H9 (cell line): ENCODE measurements around the gene RPL26. TPM values are rescaled to one million over a fixed set of nuclear protein-coding genes. Genes with fewer than 3 reads are reported as not detected.

Experiments used
- DNase-seq: peaks from one replicate; pipeline ENCODE4 v3.0.0-alpha.2; 2017
- H2AFZ ChIP-seq: one replicate; pipeline ENCODE4 v1.6.1; 2013; ENCODE audit warnings: mild to moderate bottlenecking, low read length, control low read depth, moderate library complexity
- H2AK5ac ChIP-seq: 2 replicates; pipeline ENCODE4 v1.6.1; 2013; ENCODE audit warnings: low read length, control low read depth, mixed read lengths; ENCODE audit not compliant: insufficient read length
- H2BK120ac ChIP-seq: one replicate; pipeline ENCODE4 v1.6.1; 2013; ENCODE audit warnings: low read depth, mild to moderate bottlenecking, low read length, control low read depth, inconsistent platforms; ENCODE audit not compliant: poor library complexity, severe bottlenecking
- H2BK12ac ChIP-seq: 2 replicates; pipeline ENCODE4 v1.6.1; 2013; ENCODE audit warnings: low read length, control low read depth, mixed read lengths, low read depth; ENCODE audit not compliant: insufficient read length
- H2BK15ac ChIP-seq: 2 replicates; pipeline ENCODE4 v1.6.1; 2013; ENCODE audit warnings: low read depth, low read length, control low read depth
- H2BK20ac ChIP-seq: one replicate; pipeline ENCODE4 v1.6.1; 2013; ENCODE audit warnings: low read depth, mild to moderate bottlenecking, low read length, control low read depth, inconsistent platforms; ENCODE audit not compliant: poor library complexity, severe bottlenecking
- H2BK5ac ChIP-seq: 2 replicates; pipeline ENCODE4 v1.6.1; 2013; ENCODE audit warnings: low read length, control low read depth, mixed read lengths; ENCODE audit not compliant: insufficient read length
- H3K14ac ChIP-seq: 2 replicates; pipeline ENCODE4 v1.6.1; 2013; ENCODE audit warnings: low read length, control low read depth; ENCODE audit not compliant: insufficient read depth
- H3K18ac ChIP-seq: 2 replicates; pipeline ENCODE4 v1.6.1; 2013; ENCODE audit warnings: low read depth, mild to moderate bottlenecking, mixed read lengths, low read length, control low read depth; ENCODE audit not compliant: insufficient read length
- H3K23ac ChIP-seq: 2 replicates; pipeline ENCODE4 v1.6.1; 2013; ENCODE audit warnings: low read length, control low read depth, mixed read lengths, low read depth; ENCODE audit not compliant: insufficient read length
- H3K23me2 ChIP-seq: 2 replicates; pipeline ENCODE4 v1.6.1; 2013; ENCODE audit warnings: low read depth, mild to moderate bottlenecking, mixed read lengths, low read length, control low read depth; ENCODE audit not compliant: insufficient read length, poor library complexity, severe bottlenecking
- H3K27ac ChIP-seq: 2 replicates; pipeline ENCODE4 v1.5.1; 2013; ENCODE audit warnings: low read length, control low read depth, mixed read lengths, low read depth; ENCODE audit not compliant: insufficient read length
- H3K27me3 ChIP-seq: 2 replicates; pipeline ENCODE4 v1.6.1; 2013; ENCODE audit warnings: low read length, control low read depth, inconsistent platforms; ENCODE audit not compliant: insufficient read depth
- H3K4ac ChIP-seq: 2 replicates; pipeline ENCODE4 v1.6.1; 2013; ENCODE audit warnings: low read depth, mild to moderate bottlenecking, control low read depth, inconsistent platforms, low read length, moderate library complexity
- H3K4me1 ChIP-seq: 2 replicates; pipeline ENCODE4 v1.6.1; 2013; ENCODE audit warnings: low read length, control low read depth, inconsistent platforms; ENCODE audit not compliant: insufficient read depth
- H3K4me2 ChIP-seq: 2 replicates; pipeline ENCODE4 v1.6.1; 2013; ENCODE audit warnings: low read length, control low read depth, mixed read lengths; ENCODE audit not compliant: insufficient read length, insufficient read depth
- H3K56ac ChIP-seq: 2 replicates; pipeline ENCODE4 v1.6.1; 2013; ENCODE audit warnings: low read depth, mild to moderate bottlenecking, mixed read lengths, low read length, control low read depth; ENCODE audit not compliant: insufficient read length
- H3K79me1 ChIP-seq: 2 replicates; pipeline ENCODE4 v1.6.1; 2013; ENCODE audit warnings: low read depth, mild to moderate bottlenecking, moderate library complexity, low read length, control low read depth, inconsistent platforms; ENCODE audit not compliant: insufficient read depth, poor library complexity, severe bottlenecking
- H3K79me2 ChIP-seq: 2 replicates; pipeline ENCODE4 v1.6.1; 2013; ENCODE audit warnings: low read length, control low read depth, inconsistent platforms; ENCODE audit not compliant: insufficient read depth
- H3K9ac ChIP-seq: 2 replicates; pipeline ENCODE4 v1.6.1; 2013; ENCODE audit warnings: low read length, control low read depth, mixed read lengths; ENCODE audit not compliant: insufficient read length; ENCODE audit errors: extremely low read depth
- H3K9me3 ChIP-seq: one replicate; pipeline ENCODE4 v1.6.1; 2013; ENCODE audit warnings: low read depth, low read length, inconsistent platforms; ENCODE audit not compliant: control insufficient read depth
- H3T11ph ChIP-seq: one replicate; pipeline ENCODE4 v1.6.1; 2013; ENCODE audit warnings: mild to moderate bottlenecking, low read length, control low read depth, inconsistent platforms
- H4K20me1 ChIP-seq: one replicate; pipeline ENCODE4 v1.6.1; 2013; ENCODE audit not compliant: control insufficient read depth, insufficient read length, insufficient read depth
- H4K5ac ChIP-seq: 2 replicates; pipeline ENCODE4 v1.6.1; 2013; ENCODE audit warnings: low read depth, mild to moderate bottlenecking, mixed read lengths, low read length, control low read depth; ENCODE audit not compliant: insufficient read length
- H4K8ac ChIP-seq: replicated peaks from 2 replicates; pipeline ENCODE4 v1.6.1; 2013; ENCODE audit warnings: low read length, control low read depth, mixed read lengths, low read depth; ENCODE audit not compliant: insufficient read length
- H4K91ac ChIP-seq: 2 replicates; pipeline ENCODE4 v1.6.1; 2013; ENCODE audit warnings: low read depth, mild to moderate bottlenecking, moderate library complexity, mixed read lengths, low read length, control low read depth; ENCODE audit not compliant: insufficient read length
- H3K27ac Mint-ChIP-seq, 3 experiments: 2 replicates in 2 of 3; 3 replicates in 1 of 3; pipeline ENCODE4 v1.8.0; 2020 to 2021; ENCODE audit warnings: mixed read lengths in 3 of 3, mild to moderate bottlenecking in 1 of 3, moderate library complexity in 1 of 3
- H3K27me3 Mint-ChIP-seq: 2 replicates; pipeline ENCODE4 v1.8.0; 2021; ENCODE audit warnings: low read depth, mild to moderate bottlenecking, moderate library complexity, mixed read lengths
- H3K36me3 Mint-ChIP-seq, 3 experiments: 2 replicates in 2 of 3; 3 replicates in 1 of 3; pipeline ENCODE4 v1.8.0; 2020 to 2021; ENCODE audit warnings: low read depth in 3 of 3, mixed read lengths in 3 of 3; ENCODE audit not compliant: insufficient read depth in 1 of 3
- H3K4me1 Mint-ChIP-seq, 2 experiments: 2 replicates each; pipeline ENCODE4 v1.8.0; 2020; ENCODE audit warnings: mixed read lengths in 2 of 2
- H3K4me3 Mint-ChIP-seq, 2 experiments: 2 replicates in 1 of 2; 3 replicates in 1 of 2; pipeline ENCODE4 v1.8.0; 2020 to 2021; ENCODE audit warnings: mild to moderate bottlenecking in 2 of 2, mixed read lengths in 2 of 2, moderate library complexity in 1 of 2
- H3K9me3 Mint-ChIP-seq, 2 experiments: 2 replicates in 1 of 2; 3 replicates in 1 of 2; pipeline ENCODE4 v1.8.0; 2020; ENCODE audit warnings: mild to moderate bottlenecking in 2 of 2, mixed read lengths in 2 of 2, moderate library complexity in 1 of 2
- WGBS: extraction: QIAGEN DNeasy Blood & Tissue Kit; methylation state at CpG from one replicate; pipeline ENCODE4 v1.1.7; 2013; ENCODE audit warnings: missing lambda C conversion rate, low lambda C conversion rate, mixed read lengths; ENCODE audit not compliant: insufficient read length; ENCODE audit errors: extremely low coverage; 5-methylcytosine and 5-hydroxymethylcytosine counted together
- total RNA-seq: library from RNA; stranded (reverse); gene quantifications from 2 replicates; pipeline ENCODE4 v1.2.1, GENCODE V29; 2021
- TF ChIP-seq, protein P1 (sequence below): fragments of 200-600 bp; sonication (generic); conservative IDR thresholded peaks from 3 replicates; pipeline ENCODE4 v1.8.0; 2021; ENCODE audit warnings: antibody characterized with exemption, mild to moderate bottlenecking

The RPL26 gene
- total RNA-seq, 1 experiment from 2014 or later, result 2,434 TPM

DNA sequence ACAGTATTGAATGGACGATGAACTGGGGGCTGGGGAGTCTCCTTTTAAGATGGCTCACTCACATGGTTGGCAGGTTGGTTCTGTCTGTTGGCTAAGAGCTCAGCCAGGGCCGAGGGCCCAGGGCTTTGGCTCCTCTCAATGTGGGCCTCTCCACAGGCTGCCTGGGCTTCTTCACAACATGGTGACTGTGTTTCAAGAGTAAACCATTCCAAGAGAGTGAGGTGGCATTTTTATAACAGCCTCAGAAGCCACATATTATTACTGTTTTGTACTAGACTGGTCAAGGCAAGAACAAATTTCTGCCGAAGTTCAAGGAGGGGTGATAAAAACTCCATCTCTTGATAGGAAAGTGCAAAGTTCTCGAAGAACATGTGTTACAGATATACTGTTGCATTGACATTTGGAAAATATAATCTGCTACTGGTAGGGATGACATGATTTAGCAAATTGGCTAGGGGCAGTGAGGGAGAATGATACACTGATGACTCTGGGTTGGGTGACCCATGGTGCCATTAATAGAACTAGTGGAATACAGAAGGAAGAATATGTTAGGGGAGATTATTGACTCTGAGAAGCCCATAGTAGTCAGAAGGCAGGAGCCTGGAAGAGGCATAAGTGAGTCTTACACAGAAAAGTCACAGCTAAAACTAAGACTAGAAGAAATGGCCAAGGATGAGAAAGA, 20.2 kb downstream of the RPL26 start:
- H2BK120ac ChIP-seq, result no peak overlapping the region
- no peak overlapping the region for H3K4ac ChIP-seq
- no peak overlapping the region for H3K23ac ChIP-seq
- no peak overlapping the region for H3K27ac ChIP-seq
- TF ChIP-seq, protein P1, sequence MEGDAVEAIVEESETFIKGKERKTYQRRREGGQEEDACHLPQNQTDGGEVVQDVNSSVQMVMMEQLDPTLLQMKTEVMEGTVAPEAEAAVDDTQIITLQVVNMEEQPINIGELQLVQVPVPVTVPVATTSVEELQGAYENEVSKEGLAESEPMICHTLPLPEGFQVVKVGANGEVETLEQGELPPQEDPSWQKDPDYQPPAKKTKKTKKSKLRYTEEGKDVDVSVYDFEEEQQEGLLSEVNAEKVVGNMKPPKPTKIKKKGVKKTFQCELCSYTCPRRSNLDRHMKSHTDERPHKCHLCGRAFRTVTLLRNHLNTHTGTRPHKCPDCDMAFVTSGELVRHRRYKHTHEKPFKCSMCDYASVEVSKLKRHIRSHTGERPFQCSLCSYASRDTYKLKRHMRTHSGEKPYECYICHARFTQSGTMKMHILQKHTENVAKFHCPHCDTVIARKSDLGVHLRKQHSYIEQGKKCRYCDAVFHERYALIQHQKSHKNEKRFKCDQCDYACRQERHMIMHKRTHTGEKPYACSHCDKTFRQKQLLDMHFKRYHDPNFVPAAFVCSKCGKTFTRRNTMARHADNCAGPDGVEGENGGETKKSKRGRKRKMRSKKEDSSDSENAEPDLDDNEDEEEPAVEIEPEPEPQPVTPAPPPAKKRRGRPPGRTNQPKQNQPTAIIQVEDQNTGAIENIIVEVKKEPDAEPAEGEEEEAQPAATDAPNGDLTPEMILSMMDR, result no peak
- no peak overlapping the region for H2BK20ac ChIP-seq
- Mint-ChIP-seq H3K9me3 (no peaks in the 10 kb centered on the region), H3K27me3 (no peaks in the 10 kb centered on the region), H3K27ac (0 out of 7 replicates have a peak overlapping the region, but pooled peaks of 1 of the 3 experiments have one; percentile 8), H3K4me3 (no peak overlapping the region), H3K4me1 (peaks cover 23 to 26% of the 10 kb centered on the region in 2 experiments), H3K36me3 (peaks cover 0 to 9% (median 2%) of the 10 kb centered on the region in 3 experiments; a peak in 3 of 7 replicates)
- H3K4me1 ChIP-seq, result peaks cover 16% of the 10 kb centered on the region; the same call in 1 of the 2 replicates
- no peaks in the 10 kb centered on the region for H3K79me1 ChIP-seq
- no peak overlapping the region for H3K9ac ChIP-seq
- H2AK5ac ChIP-seq, result no peak overlapping the region
- H2BK12ac ChIP-seq, result no peak overlapping the region
- H4K8ac ChIP-seq, result no peak overlapping the region
- no peaks in the 10 kb centered on the region for H3K27me3 ChIP-seq
- H3K56ac ChIP-seq, result no peak overlapping the region
- no peak overlapping the region for H4K91ac ChIP-seq
- no peak overlapping the region for H2AFZ ChIP-seq
- no peak overlapping the region for H2BK15ac ChIP-seq
- no peak overlapping the region for H4K5ac ChIP-seq
- H4K20me1 ChIP-seq, result no peaks in the 10 kb centered on the region
- no peak overlapping the region for H3K4me2 ChIP-seq
- H3K23me2 ChIP-seq, result no peaks in the 10 kb centered on the region
- DNase-seq, result no peak
- no CpG with 5 or more reads among the region's 4 CpGs for WGBS
- no peaks in the 10 kb centered on the region for H3K9me3 ChIP-seq
- H2BK5ac ChIP-seq, result no peak overlapping the region
- no peaks in the 10 kb centered on the region for H3K79me2 ChIP-seq
- H3K14ac ChIP-seq, result no peak overlapping the region
- no peak overlapping the region for H3K18ac ChIP-seq
- no peak overlapping the region for H3T11ph ChIP-seq
